ENCODE measurements around the gene BRCA2. TPM values are rescaled to one million over a fixed set of nuclear protein-coding genes. Genes with fewer than 3 reads are reported as not detected.
A peak's percentile ranks its signal among the peaks of the same experiment; 100 is the strongest.

BRCA2 gene
- total RNA-seq, 1 experiment from 2014 or later = 13.8 TPM

GRCh38 chr13:32300406-32300805, 14.9 kb upstream of the BRCA2 start:
- no peaks in the 10 kb centered on the region for H3K27me3 ChIP-seq (ENCODE audit: control insufficient read depth, insufficient read depth, low read length)
- no peak for DNase-seq
- no peak overlapping the region for H3K4me3 ChIP-seq (ENCODE audit: insufficient read depth, low read depth, low read length)
- no peaks in the 10 kb centered on the region for H3K36me3 ChIP-seq (replicated peaks; ENCODE audit: control insufficient read depth, insufficient read depth, low read length)

GRCh38 chr13:32300920-32301319, 14.4 kb upstream of the BRCA2 start:
- no peak for DNase-seq
- Histone ChIP-seq H3K36me3 (replicated peaks; ENCODE audit: control insufficient read depth, insufficient read depth, low read length) (no peaks in the 10 kb centered on the region), H3K4me3 (ENCODE audit: insufficient read depth, low read depth, low read length) (no peak overlapping the region), H3K27me3 (ENCODE audit: control insufficient read depth, insufficient read depth, low read length) (no peaks in the 10 kb centered on the region)

GRCh38 chr13:32302461-32302860, 12.8 kb upstream of the BRCA2 start:
- H3K36me3 ChIP-seq (replicated peaks; ENCODE audit: control insufficient read depth, insufficient read depth, low read length) = no peaks in the 10 kb centered on the region
- H3K4me3 ChIP-seq (ENCODE audit: insufficient read depth, low read depth, low read length) = no peak overlapping the region
- H3K27me3 ChIP-seq (ENCODE audit: control insufficient read depth, insufficient read depth, low read length) = no peaks in the 10 kb centered on the region
- DNase-seq = no peak

GRCh38 chr13:32305646-32306045, 9.7 kb upstream of the BRCA2 start:
- Histone ChIP-seq H3K36me3 (replicated peaks; ENCODE audit: control insufficient read depth, insufficient read depth, low read length) (no peaks in the 10 kb centered on the region), H3K27me3 (ENCODE audit: control insufficient read depth, insufficient read depth, low read length) (no peaks in the 10 kb centered on the region), H3K4me3 (ENCODE audit: insufficient read depth, low read depth, low read length) (no peak overlapping the region)
- DNase-seq = no peak

- H3K4me3 ChIP-seq (ENCODE audit: insufficient read depth, low read depth, low read length) = no peak overlapping the region
- H3K36me3 ChIP-seq (replicated peaks; ENCODE audit: control insufficient read depth, insufficient read depth, low read length) = no peaks in the 10 kb centered on the region
- no peaks in the 10 kb centered on the region for H3K27me3 ChIP-seq (ENCODE audit: control insufficient read depth, insufficient read depth, low read length)
- no peak for DNase-seq
These were observed 5.8 kb upstream of the BRCA2 start for GRCh38 chr13:32309312-32310133.

GRCh38 chr13:32310134-32310706, 5.1 kb upstream of the BRCA2 start:
- Histone ChIP-seq H3K4me3 (ENCODE audit: insufficient read depth, low read depth, low read length) (no peak overlapping the region), H3K27me3 (ENCODE audit: control insufficient read depth, insufficient read depth, low read length) (no peaks in the 10 kb centered on the region), H3K36me3 (replicated peaks; ENCODE audit: control insufficient read depth, insufficient read depth, low read length) (no peaks in the 10 kb centered on the region)
- peak; percentile 55 for DNase-seq

- no peak overlapping the region for H3K4me3 ChIP-seq (ENCODE audit: insufficient read depth, low read depth, low read length)
- no peaks in the 10 kb centered on the region for H3K36me3 ChIP-seq (replicated peaks; ENCODE audit: control insufficient read depth, insufficient read depth, low read length)
- DNase-seq = peak; percentile 34
- H3K27me3 ChIP-seq (ENCODE audit: control insufficient read depth, insufficient read depth, low read length) = no peaks in the 10 kb centered on the region
These were observed 4.0 kb upstream of the BRCA2 start for GRCh38 chr13:32311188-32311897.

GRCh38 chr13:32314271-32315237, 754 bp upstream of the BRCA2 start:
- no peaks in the 10 kb centered on the region; the same call in 1 of the 2 replicates for H3K36me3 ChIP-seq (replicated peaks; ENCODE audit: control insufficient read depth, insufficient read depth, low read length)
- DNase-seq = peak; percentile 52

GRCh38 chr13:32316028-32316339, 676 bp downstream of the BRCA2 start:
- Histone ChIP-seq H3K27me3 (ENCODE audit: control insufficient read depth, insufficient read depth, low read length) (no peaks in the 10 kb centered on the region), H3K4me3 (ENCODE audit: insufficient read depth, low read depth, low read length) (peak overlapping the region; percentile 94), H3K36me3 (replicated peaks; ENCODE audit: control insufficient read depth, insufficient read depth, low read length) (no peaks in the 10 kb centered on the region; the same call in 1 of the 2 replicates)
- no peak for DNase-seq

More at GRCh38 chr13:32314271-32315237, 754 bp upstream of the BRCA2 start:
- Histone ChIP-seq H3K27me3 (ENCODE audit: control insufficient read depth, insufficient read depth, low read length) (no peaks in the 10 kb centered on the region), H3K4me3 (ENCODE audit: insufficient read depth, low read depth, low read length) (peak overlapping the region; percentile 94)

- H3K4me3 ChIP-seq (ENCODE audit: insufficient read depth, low read depth, low read length) = no peak overlapping the region; the same call in 1 of the 2 replicates
- no peak for DNase-seq
- H3K36me3 ChIP-seq (replicated peaks; ENCODE audit: control insufficient read depth, insufficient read depth, low read length) = no peaks in the 10 kb centered on the region; the same call in 1 of the 2 replicates
- no peaks in the 10 kb centered on the region for H3K27me3 ChIP-seq (ENCODE audit: control insufficient read depth, insufficient read depth, low read length)
These were observed 1.2 kb downstream of the BRCA2 start for GRCh38 chr13:32316501-32316900.

- Histone ChIP-seq H3K27me3 (ENCODE audit: control insufficient read depth, insufficient read depth, low read length) (no peaks in the 10 kb centered on the region), H3K4me3 (ENCODE audit: insufficient read depth, low read depth, low read length) (no peak overlapping the region), H3K36me3 (replicated peaks; ENCODE audit: control insufficient read depth, insufficient read depth, low read length) (no peaks in the 10 kb centered on the region; the same call in 1 of the 2 replicates)
- DNase-seq = no peak
These were observed 2.6 kb downstream of the BRCA2 start for GRCh38 chr13:32317716-32318465.

GRCh38 chr13:32320528-32320927, 5.2 kb downstream of the BRCA2 start:
- H3K36me3 ChIP-seq (replicated peaks; ENCODE audit: control insufficient read depth, insufficient read depth, low read length) = no peaks in the 10 kb centered on the region; the same call in 1 of the 2 replicates
- no peak for DNase-seq
- H3K27me3 ChIP-seq (ENCODE audit: control insufficient read depth, insufficient read depth, low read length) = no peaks in the 10 kb centered on the region
- H3K4me3 ChIP-seq (ENCODE audit: insufficient read depth, low read depth, low read length) = no peak overlapping the region

GRCh38 chr13:32323912-32324311, 8.6 kb downstream of the BRCA2 start:
- no peak overlapping the region for H3K4me3 ChIP-seq (ENCODE audit: insufficient read depth, low read depth, low read length)
- H3K27me3 ChIP-seq (ENCODE audit: control insufficient read depth, insufficient read depth, low read length) = no peaks in the 10 kb centered on the region
- no peak for DNase-seq
- H3K36me3 ChIP-seq (replicated peaks; ENCODE audit: control insufficient read depth, insufficient read depth, low read length) = no peaks in the 10 kb centered on the region; the same call in none of the 2 replicates

Measured in H7 (cell line).